ENCODE measurements around the gene OLFM3.

- no peak for TF ChIP-seq ZNF384 (IDR thresholded peaks at IDR 0.05)
- TF ChIP-seq ARNT (IDR thresholded peaks at IDR 0.05): no peak
- TF ChIP-seq CTBP1 (IDR thresholded peaks at IDR 0.05; ENCODE audit: borderline replicate concordance): no peak
- no peak for TF ChIP-seq SP1 (IDR thresholded peaks at IDR 0.05)
- TF ChIP-seq TARDBP (IDR thresholded peaks at IDR 0.05): no peak
- no peak for TF ChIP-seq BHLHE40 (IDR thresholded peaks at IDR 0.05; ENCODE audit: borderline replicate concordance)
- TF ChIP-seq SUZ12 (IDR thresholded peaks at IDR 0.05): no peak
- TF ChIP-seq FOXK2 (IDR thresholded peaks at IDR 0.05): no peak
- TF ChIP-seq, protein P1, sequence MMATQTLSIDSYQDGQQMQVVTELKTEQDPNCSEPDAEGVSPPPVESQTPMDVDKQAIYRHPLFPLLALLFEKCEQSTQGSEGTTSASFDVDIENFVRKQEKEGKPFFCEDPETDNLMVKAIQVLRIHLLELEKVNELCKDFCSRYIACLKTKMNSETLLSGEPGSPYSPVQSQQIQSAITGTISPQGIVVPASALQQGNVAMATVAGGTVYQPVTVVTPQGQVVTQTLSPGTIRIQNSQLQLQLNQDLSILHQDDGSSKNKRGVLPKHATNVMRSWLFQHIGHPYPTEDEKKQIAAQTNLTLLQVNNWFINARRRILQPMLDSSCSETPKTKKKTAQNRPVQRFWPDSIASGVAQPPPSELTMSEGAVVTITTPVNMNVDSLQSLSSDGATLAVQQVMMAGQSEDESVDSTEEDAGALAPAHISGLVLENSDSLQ (IDR thresholded peaks at IDR 0.05): no peak
- TF ChIP-seq FOXA1 (IDR thresholded peaks at IDR 0.05): no peak
- no peak for TF ChIP-seq L3MBTL2 (conservative IDR thresholded peaks at IDR 0.05)
- no peak for TF ChIP-seq FOXM1 (IDR thresholded peaks at IDR 0.05; ENCODE audit: borderline replicate concordance)
Measured at GRCh38 chr1:101942516-101943193, 54.1 kb downstream of the OLFM3 start.

Data from HEK293T (cell line).